H1 (cell line): ENCODE results near the gene TFCP2L1.

Experiments
- CREB1 ChIP-seq: IDR thresholded peaks from 2 replicates; pipeline ENCODE4 v1.6.1; 2012; ENCODE audit warnings: inconsistent platforms
- TF ChIP-seq, protein P1 (sequence below), 3 experiments: IDR thresholded peaks; 1 replicate in 2 of 3; 2 replicates in 1 of 3; pipeline versions ENCODE4 v1.5.1 to v1.6.1; 2011; ENCODE audit warnings: low read length in 3 of 3, mild to moderate bottlenecking in 3 of 3, inconsistent platforms in 2 of 3, low read depth in 1 of 3, moderate library complexity in 1 of 3; ENCODE audit not compliant: insufficient read depth in 1 of 3; ENCODE audit errors: control extremely low read depth in 1 of 3

DNA sequence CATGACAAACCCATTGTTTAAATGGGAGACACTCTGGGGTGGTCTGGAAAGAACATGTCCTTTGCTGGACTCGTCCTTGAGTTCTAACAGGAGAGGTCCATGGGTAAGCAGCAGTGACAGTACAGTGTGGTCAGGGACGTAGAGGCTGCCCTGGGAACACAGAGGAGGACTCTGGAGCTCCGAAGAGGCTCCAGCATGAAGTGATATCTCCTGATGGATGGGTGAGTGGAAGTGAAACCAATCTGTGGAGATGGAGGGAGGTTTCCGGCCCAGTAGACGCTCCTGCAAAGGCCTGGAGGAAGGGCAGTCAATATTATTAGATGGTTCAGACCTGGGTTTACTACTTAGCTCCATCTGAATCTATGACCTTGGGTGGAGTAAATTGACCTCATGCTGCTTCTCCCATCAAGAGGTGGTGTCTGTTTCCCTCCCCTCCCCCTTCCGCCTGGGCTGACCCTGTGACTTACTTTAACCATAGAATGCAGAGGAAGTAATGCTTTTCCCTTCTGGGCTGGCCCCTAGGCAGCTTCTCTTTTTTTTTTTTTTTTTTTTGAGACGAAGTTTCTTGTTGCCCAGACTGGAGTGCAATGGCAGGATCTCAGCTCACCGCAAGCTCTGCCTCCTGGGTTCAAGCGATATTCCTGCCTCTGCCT lies 2.3 kb upstream of the TFCP2L1 start:
- no peak for TF ChIP-seq CREB1
- TF ChIP-seq, protein P1, sequence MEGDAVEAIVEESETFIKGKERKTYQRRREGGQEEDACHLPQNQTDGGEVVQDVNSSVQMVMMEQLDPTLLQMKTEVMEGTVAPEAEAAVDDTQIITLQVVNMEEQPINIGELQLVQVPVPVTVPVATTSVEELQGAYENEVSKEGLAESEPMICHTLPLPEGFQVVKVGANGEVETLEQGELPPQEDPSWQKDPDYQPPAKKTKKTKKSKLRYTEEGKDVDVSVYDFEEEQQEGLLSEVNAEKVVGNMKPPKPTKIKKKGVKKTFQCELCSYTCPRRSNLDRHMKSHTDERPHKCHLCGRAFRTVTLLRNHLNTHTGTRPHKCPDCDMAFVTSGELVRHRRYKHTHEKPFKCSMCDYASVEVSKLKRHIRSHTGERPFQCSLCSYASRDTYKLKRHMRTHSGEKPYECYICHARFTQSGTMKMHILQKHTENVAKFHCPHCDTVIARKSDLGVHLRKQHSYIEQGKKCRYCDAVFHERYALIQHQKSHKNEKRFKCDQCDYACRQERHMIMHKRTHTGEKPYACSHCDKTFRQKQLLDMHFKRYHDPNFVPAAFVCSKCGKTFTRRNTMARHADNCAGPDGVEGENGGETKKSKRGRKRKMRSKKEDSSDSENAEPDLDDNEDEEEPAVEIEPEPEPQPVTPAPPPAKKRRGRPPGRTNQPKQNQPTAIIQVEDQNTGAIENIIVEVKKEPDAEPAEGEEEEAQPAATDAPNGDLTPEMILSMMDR (IDR thresholded peaks at IDR 0.05; ENCODE audit: control extremely low read depth in 1 of 3, insufficient read depth in 1 of 3, low read depth in 1 of 3, low read length in 3 of 3), result no peak
